Iris pigment epithelial cell (primary cell): ENCODE results near the gene PPP1R7.

Experiments
- DNase-seq: peaks from one replicate; pipeline ENCODE4 v3.0.0-alpha.2; 2011; ENCODE audit warnings: low read depth

The PPP1R7 gene

DNA sequence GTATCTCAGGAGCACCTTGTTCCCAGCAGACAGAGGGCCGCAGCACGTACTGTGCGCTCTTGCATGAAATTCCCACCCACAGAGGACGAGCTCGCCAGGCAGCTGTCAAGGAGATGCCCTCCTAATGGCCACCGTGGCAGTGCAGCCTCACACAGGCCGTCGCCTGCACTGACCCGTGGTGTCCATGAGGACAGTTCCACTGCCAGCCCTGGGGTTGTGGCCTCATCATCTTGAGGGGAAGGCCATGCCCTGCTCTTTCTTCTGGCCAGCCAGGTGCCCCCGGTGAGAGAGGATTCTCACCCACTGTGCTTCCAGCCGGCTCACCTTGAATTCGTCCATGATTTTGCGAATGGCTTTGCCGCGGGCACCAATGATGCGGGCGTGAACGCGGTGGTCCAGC, 80.2 kb downstream of the PPP1R7 start:
- DNase-seq, result no peak

DNA sequence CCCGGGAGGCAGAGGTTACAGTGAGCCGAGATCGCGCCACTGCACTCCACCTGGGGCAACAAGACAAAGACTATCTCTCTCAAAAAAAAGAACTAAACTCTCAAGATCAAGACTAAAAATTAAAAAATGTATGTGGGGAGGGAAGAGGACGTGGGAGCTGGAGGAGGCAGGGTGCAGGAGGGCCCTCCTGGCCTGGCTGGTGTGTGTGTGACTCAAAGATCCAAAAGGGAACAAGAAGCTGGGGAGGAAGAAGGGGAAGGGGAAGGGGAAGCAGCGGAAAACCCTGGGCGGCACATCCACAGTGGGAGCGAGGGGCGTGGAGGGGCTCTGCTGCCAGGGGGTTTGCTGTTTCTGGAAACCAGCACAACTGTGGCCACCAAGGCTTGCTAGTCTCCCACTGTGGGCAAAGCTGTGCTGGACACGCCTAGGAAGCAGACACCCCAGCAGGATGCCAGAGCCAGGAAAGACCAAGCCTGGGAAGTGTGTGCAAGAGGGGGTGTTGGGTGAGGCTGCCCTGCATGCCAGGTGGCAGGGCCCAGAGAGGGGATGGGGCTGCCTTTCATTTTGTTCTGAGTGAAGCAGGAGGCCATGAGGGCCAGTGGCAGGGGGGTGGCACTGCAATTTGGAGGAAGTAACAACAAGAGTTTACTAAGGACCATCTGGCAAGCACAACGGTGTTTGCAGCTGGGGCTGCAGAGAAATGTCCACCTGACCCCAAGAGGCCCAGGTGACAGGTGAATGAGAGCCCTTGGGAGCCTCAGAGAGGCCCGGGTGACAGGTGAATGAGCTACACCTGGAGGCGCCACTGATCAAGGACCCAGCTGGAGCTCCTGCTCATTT, 82.7 kb downstream of the PPP1R7 start:
- no peak for DNase-seq
